Endothelial cell of umbilical vein (primary cell): ENCODE data around the gene KIAA2012. TPM values are rescaled to one million over a fixed set of nuclear protein-coding genes. Genes with fewer than 3 reads are reported as not detected.

Experiments
- BruUV-seq: library from RNA; stranded (reverse); fragments of 400-500 nt; replicated peaks from 2 replicates; lab custom pipeline; 2021; lab: Mats Ljungman, UMichigan
- CTCF ChIA-PET: fragments of 300-600, 350-600 bp; sonication (Branson Sonifier 250); formaldehyde crosslinking; loops from one replicate; lab custom pipeline; 2021; ENCODE audit warnings: antibody characterized with exemption, inconsistent platforms; lab: Charles Lee
- POLR2A ChIA-PET: fragments of 300-600, 350-600 bp; sonication (Branson Sonifier 250); formaldehyde crosslinking; loops from one replicate; lab custom pipeline; 2021; ENCODE audit warnings: antibody characterized with exemption, inconsistent platforms; lab: Charles Lee
- DNase-seq: peaks from one replicate; pipeline ENCODE4 v3.0.0-alpha.2; 2011; ENCODE audit warnings: low read depth, low spot score
- FAIRE-seq: peaks from 2 replicates; lab custom pipeline; 2011; peaks lifted over from hg19 to GRCh38; lab: Jason Lieb, UNC
- H2AFZ ChIP-seq: 2 replicates; pipeline ENCODE4 v1.6.0; 2012; ENCODE audit warnings: low read depth, low read length, control low read depth, inconsistent platforms
- H3K27ac ChIP-seq: 2 replicates; pipeline ENCODE4 v1.5.1; 2011; ENCODE audit warnings: low read depth, mild to moderate bottlenecking, control low read depth, low read length, moderate library complexity; ENCODE audit not compliant: insufficient read depth
- H3K27me3 ChIP-seq, 2 experiments: 2 replicates each; pipeline versions ENCODE4 v1.6.0 to v1.6.1; 2011; ENCODE audit warnings: low read length in 2 of 2, mixed read lengths in 1 of 2; ENCODE audit not compliant: control insufficient read depth in 2 of 2, insufficient read depth in 2 of 2
- H3K36me3 ChIP-seq, 2 experiments: 2 replicates in 1 of 2; 3 replicates in 1 of 2; pipeline ENCODE4 v1.5.1; 2011; ENCODE audit warnings: low read length in 2 of 2, mild to moderate bottlenecking in 1 of 2, moderate library complexity in 1 of 2; ENCODE audit not compliant: control insufficient read depth in 2 of 2, insufficient read depth in 2 of 2; ENCODE audit errors: extremely low read depth in 1 of 2
- H3K4me1 ChIP-seq: 3 replicates; pipeline ENCODE4 v1.5.1; 2011; ENCODE audit warnings: mild to moderate bottlenecking, low read length; ENCODE audit not compliant: control insufficient read depth, insufficient read depth; ENCODE audit errors: extremely low read depth
- H3K4me2 ChIP-seq: 2 replicates; pipeline ENCODE4 v1.6.1; 2011; ENCODE audit warnings: low read length, control low read depth, mixed read lengths; ENCODE audit not compliant: insufficient read depth
- H3K4me3 ChIP-seq, 3 experiments: fragments of 200-600 bp in 1 of 3; sonication (generic), shearing (Covaris generic) in 1 of 3; replicated peaks in 1 of 3; 2 replicates each; pipeline ENCODE4 v1.5.1; 2011 to 2016; ENCODE audit warnings: control low read depth in 3 of 3, low read length in 3 of 3, mild to moderate bottlenecking in 2 of 3, inconsistent platforms in 1 of 3, low read depth in 1 of 3, moderate library complexity in 1 of 3; ENCODE audit not compliant: insufficient read depth in 1 of 3
- H3K79me2 ChIP-seq: 2 replicates; pipeline ENCODE4 v1.6.0; 2012; ENCODE audit warnings: low read length, inconsistent platforms; ENCODE audit not compliant: control insufficient read depth, insufficient read depth
- H3K9ac ChIP-seq: replicated peaks from 2 replicates; pipeline ENCODE3; 2011; ENCODE audit warnings: low read length, control low read depth; ENCODE audit not compliant: insufficient read depth; ENCODE audit errors: extremely low read depth
- H3K9me1 ChIP-seq: replicated peaks from 3 replicates; pipeline ENCODE4 v1.6.0; 2011; ENCODE audit warnings: mild to moderate bottlenecking, low read length; ENCODE audit not compliant: control insufficient read depth, insufficient read depth; ENCODE audit errors: extremely low read depth
- H3K9me3 ChIP-seq: replicated peaks from 2 replicates; pipeline ENCODE4 v1.5.1; 2012; ENCODE audit warnings: low read length, inconsistent platforms; ENCODE audit not compliant: control insufficient read depth, insufficient read depth
- H4K20me1 ChIP-seq: replicated peaks from 2 replicates; pipeline ENCODE3; 2011; ENCODE audit warnings: mild to moderate bottlenecking, low read length; ENCODE audit not compliant: control insufficient read depth, insufficient read depth; ENCODE audit errors: extremely low read depth
- EZH2 ChIP-seq: IDR thresholded peaks from 2 replicates; pipeline ENCODE4 v1.6.1; 2012; ENCODE audit warnings: borderline replicate concordance, low read depth, mild to moderate bottlenecking, moderate library complexity, low read length, inconsistent platforms; ENCODE audit not compliant: severe bottlenecking
- FOS ChIP-seq: IDR thresholded peaks from 2 replicates; pipeline ENCODE4 v1.6.1; 2011; ENCODE audit warnings: mild to moderate bottlenecking, low read length, moderate library complexity, borderline replicate concordance; ENCODE audit not compliant: insufficient read depth
- GATA2 ChIP-seq: IDR thresholded peaks from 2 replicates; pipeline ENCODE4 v1.7.0; 2011; ENCODE audit warnings: low read depth, mild to moderate bottlenecking, moderate library complexity, mixed read lengths, low read length; ENCODE audit not compliant: insufficient read length, insufficient read depth
- JUN ChIP-seq: IDR thresholded peaks from 2 replicates; pipeline ENCODE4 v1.6.1; 2011; ENCODE audit warnings: borderline replicate concordance, low read depth; ENCODE audit not compliant: insufficient read length, insufficient read depth
- MYC ChIP-seq: IDR thresholded peaks from one replicate; pipeline ENCODE4 v1.6.1; 2011; ENCODE audit warnings: mild to moderate bottlenecking, low read depth, low read length
- POLR2A ChIP-seq: IDR thresholded peaks from 2 replicates; pipeline ENCODE4 v1.6.1; 2012; ENCODE audit warnings: low read depth, mild to moderate bottlenecking, control low read depth, low read length
- POLR2AphosphoS5 ChIP-seq: IDR thresholded peaks from 2 replicates; pipeline ENCODE4 v1.6.1; 2012; ENCODE audit warnings: low read depth, mild to moderate bottlenecking, control low read depth, low read length, moderate library complexity; ENCODE audit not compliant: insufficient read depth
- dilution Hi-C: fragments of 300-500 bp; cut with MboI; formaldehyde crosslinking; loops from one replicate; pipeline ENCODE4 v1.15.0; 2019; ENCODE audit warnings: low sequenced_read_pairs; ENCODE audit not compliant: extremely low pct_ligation_motif_present
- intact Hi-C: fragments of 100-400 bp; cut with micrococcal nuclease; formaldehyde crosslinking; loops from one replicate; pipeline ENCODE4 v1.10.0; 2022
- polyA plus RNA-seq, 4 experiments: library from polyadenylated mRNA; depleted of rRNA in 3 of 4; stranded (reverse) in 3 of 4; unstranded in 1 of 4; fragments of >200 nt; gene quantifications; 2 replicates each; pipeline versions ENCODE4 v1.2.1 to v1.2.3, GENCODE V29; 2011 to 2012; ENCODE audit warnings: missing spikeins in 1 of 4
- total RNA-seq: library from RNA; stranded (reverse); gene quantifications from 2 replicates; pipeline ENCODE4 v1.2.3, GENCODE V29; 2021
- TF ChIP-seq, protein P1 (sequence below), 2 donors: IDR thresholded peaks; 1 replicate in 1 of 2; 2 replicates in 1 of 2; pipeline ENCODE4 v1.5.1; 2011; ENCODE audit warnings: low read length in 2 of 2, mild to moderate bottlenecking in 2 of 2, moderate library complexity in 2 of 2, control low read depth in 1 of 2, inconsistent platforms in 1 of 2, low read depth in 1 of 2; ENCODE audit not compliant: insufficient read depth in 1 of 2; ENCODE audit errors: extremely low read depth in 1 of 2
- TF ChIP-seq, protein P2 (sequence below): IDR thresholded peaks from 2 replicates; pipeline ENCODE4 v1.6.1; 2011; ENCODE audit not compliant: insufficient read depth, insufficient read length

The KIAA2012 gene
- total and polyA plus RNA-seq, 2 donors (not counting 3 experiments of a cell fraction or from before 2014, with no cell fraction given): not detected

DNA sequence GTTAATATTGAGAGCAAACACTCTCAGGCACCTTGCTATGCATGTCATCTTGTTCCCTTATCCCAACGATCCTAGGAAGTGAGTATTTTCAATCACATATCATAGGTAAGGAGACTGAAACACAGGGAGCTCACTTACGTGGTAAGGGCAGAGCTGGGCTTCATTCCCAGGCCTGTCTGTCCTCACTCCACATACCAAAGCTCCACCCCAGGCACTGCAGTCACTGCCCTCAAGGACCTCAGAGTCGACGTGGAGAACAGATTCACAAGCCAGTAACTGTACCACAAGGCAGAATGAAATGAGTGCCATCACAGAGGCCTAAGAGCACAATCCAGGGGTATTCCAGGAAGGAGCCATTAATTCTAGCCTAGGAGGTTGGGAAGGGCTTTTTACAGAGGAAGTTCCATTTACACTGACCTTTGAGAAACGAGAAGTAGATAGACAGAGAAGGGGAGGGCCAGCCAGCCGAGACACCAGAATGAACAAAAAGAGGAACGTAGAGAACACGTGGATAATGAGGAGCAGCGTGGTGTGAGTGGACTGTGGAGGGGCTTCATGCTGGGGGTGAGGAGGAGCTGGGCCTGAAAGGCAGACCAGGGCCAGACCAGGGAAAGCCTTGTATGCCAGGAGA lies 48.6 kb downstream of the KIAA2012 start:
- H3K27me3 ChIP-seq: peaks cover 10% of the 10 kb centered on the region in 2 experiments
- no peak overlapping the region for H3K4me3 ChIP-seq
- TF ChIP-seq MYC (no peak), POLR2A (no peak), FOS (no peak), GATA2 (no peak), JUN (no peak), EZH2 (no peak), POLR2AphosphoS5 (no peak)
- TF ChIP-seq, protein P1, sequence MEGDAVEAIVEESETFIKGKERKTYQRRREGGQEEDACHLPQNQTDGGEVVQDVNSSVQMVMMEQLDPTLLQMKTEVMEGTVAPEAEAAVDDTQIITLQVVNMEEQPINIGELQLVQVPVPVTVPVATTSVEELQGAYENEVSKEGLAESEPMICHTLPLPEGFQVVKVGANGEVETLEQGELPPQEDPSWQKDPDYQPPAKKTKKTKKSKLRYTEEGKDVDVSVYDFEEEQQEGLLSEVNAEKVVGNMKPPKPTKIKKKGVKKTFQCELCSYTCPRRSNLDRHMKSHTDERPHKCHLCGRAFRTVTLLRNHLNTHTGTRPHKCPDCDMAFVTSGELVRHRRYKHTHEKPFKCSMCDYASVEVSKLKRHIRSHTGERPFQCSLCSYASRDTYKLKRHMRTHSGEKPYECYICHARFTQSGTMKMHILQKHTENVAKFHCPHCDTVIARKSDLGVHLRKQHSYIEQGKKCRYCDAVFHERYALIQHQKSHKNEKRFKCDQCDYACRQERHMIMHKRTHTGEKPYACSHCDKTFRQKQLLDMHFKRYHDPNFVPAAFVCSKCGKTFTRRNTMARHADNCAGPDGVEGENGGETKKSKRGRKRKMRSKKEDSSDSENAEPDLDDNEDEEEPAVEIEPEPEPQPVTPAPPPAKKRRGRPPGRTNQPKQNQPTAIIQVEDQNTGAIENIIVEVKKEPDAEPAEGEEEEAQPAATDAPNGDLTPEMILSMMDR (IDR thresholded peaks at IDR 0.05; ENCODE audit: extremely low read depth in 1 of 2, insufficient read depth in 1 of 2, low read depth in 1 of 2, low read length in 2 of 2): no peak
- TF ChIP-seq, protein P2, sequence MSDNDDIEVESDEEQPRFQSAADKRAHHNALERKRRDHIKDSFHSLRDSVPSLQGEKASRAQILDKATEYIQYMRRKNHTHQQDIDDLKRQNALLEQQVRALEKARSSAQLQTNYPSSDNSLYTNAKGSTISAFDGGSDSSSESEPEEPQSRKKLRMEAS: no peak
- CTCF ChIA-PET: no interaction called here
- no peak overlapping the region for H3K27ac ChIP-seq
- H2AFZ ChIP-seq: no peak overlapping the region
- dilution Hi-C loops (no loop called here), intact Hi-C loops (no loop called here)
- H3K4me1 ChIP-seq: no peaks in the 10 kb centered on the region
- FAIRE-seq (no peak), DNase-seq (no peak)
- H3K79me2 ChIP-seq: no peaks in the 10 kb centered on the region
- H3K9ac ChIP-seq: no peak overlapping the region
- H3K4me2 ChIP-seq: no peak overlapping the region
- no peaks in the 10 kb centered on the region for H3K9me1 ChIP-seq
- no peaks in the 10 kb centered on the region for H3K36me3 ChIP-seq
- no TSS peak for BruUV-seq
- H3K9me3 ChIP-seq: no peaks in the 10 kb centered on the region
- POLR2A ChIA-PET: no interaction called here
- no peaks in the 10 kb centered on the region for H4K20me1 ChIP-seq
